Muscle of arm (tissue), 12 donors: ENCODE measurements around the gene PLXNA1. TPM values are rescaled to one million over a fixed set of nuclear protein-coding genes. Genes with fewer than 3 reads are reported as not detected.

ENCODE experiments used
- DNase-seq: peaks from one replicate; pipeline ENCODE4 v3.0.0-alpha.2; 2013
- polyA plus RNA-seq, 12 donors: library from polyadenylated mRNA; unstranded; fragments of 120-200 nt; gene quantifications; one replicate each; pipeline ENCODE4 v1.2.1, GENCODE V29; 2013; ENCODE audit not compliant: insufficient read length in 12 of 12

PLXNA1 gene
- polyA plus RNA-seq, 12 donors, result 21.9 to 46.8 (median 35.5) TPM; not detected in 1

GRCh38 chr3:127017781-127018180 is 34.9 kb downstream of the PLXNA1 start:
- no peak for DNase-seq

- no peak for DNase-seq
Measured at GRCh38 chr3:127018306-127018828, 35.5 kb downstream of the PLXNA1 start.

- no peak for DNase-seq
Measured at GRCh38 chr3:127019449-127019848, 36.5 kb downstream of the PLXNA1 start.

GRCh38 chr3:127020543-127020942 is 37.6 kb downstream of the PLXNA1 start:
- no peak for DNase-seq

GRCh38 chr3:127022849-127023248 is 39.9 kb downstream of the PLXNA1 start:
- no peak for DNase-seq

GRCh38 chr3:127025456-127025855 is 42.5 kb downstream of the PLXNA1 start:
- DNase-seq, result no peak

- no peak for DNase-seq
Measured at GRCh38 chr3:127026036-127026435, 43.1 kb downstream of the PLXNA1 start.

- no peak for DNase-seq
Measured at GRCh38 chr3:127026661-127027060, 43.7 kb downstream of the PLXNA1 start.

GRCh38 chr3:127027061-127027735 is 44.3 kb downstream of the PLXNA1 start:
- no peak for DNase-seq

- DNase-seq, result no peak
Measured at GRCh38 chr3:127027811-127028548, 45.1 kb downstream of the PLXNA1 start.

GRCh38 chr3:127028781-127029657 is 46.1 kb downstream of the PLXNA1 start:
- peak; percentile 66 for DNase-seq

GRCh38 chr3:127029658-127030507 is 47.0 kb downstream of the PLXNA1 start:
- DNase-seq, result no peak

- DNase-seq, result no peak
Measured at GRCh38 chr3:127030508-127031412, 47.8 kb downstream of the PLXNA1 start.

- no peak for DNase-seq
Measured at GRCh38 chr3:127031413-127031810, 48.5 kb downstream of the PLXNA1 start.

- DNase-seq, result no peak
Measured at GRCh38 chr3:127031845-127032244, 48.9 kb downstream of the PLXNA1 start.

- no peak for DNase-seq
Measured at GRCh38 chr3:127032296-127032990, 49.5 kb downstream of the PLXNA1 start.
